OCI-LY7 (cell line): ENCODE measurements around the gene FAM177A1.

Experiments used
- EZH2phosphoT487 ChIP-seq: fragments of 200-600 bp; sonication (generic); IDR thresholded peaks from 2 replicates; pipeline ENCODE4 v1.6.1; 2018; ENCODE audit warnings: low read depth, borderline replicate concordance, mild to moderate bottlenecking, mixed run types, antibody characterized with exemption, low read length, moderate library complexity, mixed read lengths
- TF ChIP-seq, protein P1 (sequence below): fragments of 200-600 bp; sonication (generic); conservative IDR thresholded peaks from 2 replicates; pipeline ENCODE4 v1.5.1; 2014; ENCODE audit warnings: mild to moderate bottlenecking, antibody characterized with exemption, low read length, moderate library complexity, mixed read lengths

DNA sequence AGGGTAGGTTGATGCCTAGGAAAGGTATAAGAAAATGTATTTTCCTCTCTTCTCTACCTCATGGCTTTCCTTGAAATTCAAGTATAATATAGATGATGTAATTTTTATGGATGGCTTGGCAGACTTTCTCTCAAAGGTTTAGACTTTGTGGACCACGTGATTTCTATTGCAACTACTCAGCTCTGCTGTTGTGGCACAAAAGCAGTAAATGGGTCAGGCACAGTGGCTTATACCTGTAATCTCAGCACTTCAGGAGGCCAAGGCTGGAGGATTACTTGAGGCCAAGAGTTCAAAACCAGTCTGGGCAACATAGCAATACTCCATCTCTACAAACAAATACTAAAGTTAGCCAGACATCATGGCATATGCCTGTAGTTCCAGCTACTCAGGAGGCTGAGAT is 41.2 kb upstream of the FAM177A1 start:
- TF ChIP-seq, protein P1, sequence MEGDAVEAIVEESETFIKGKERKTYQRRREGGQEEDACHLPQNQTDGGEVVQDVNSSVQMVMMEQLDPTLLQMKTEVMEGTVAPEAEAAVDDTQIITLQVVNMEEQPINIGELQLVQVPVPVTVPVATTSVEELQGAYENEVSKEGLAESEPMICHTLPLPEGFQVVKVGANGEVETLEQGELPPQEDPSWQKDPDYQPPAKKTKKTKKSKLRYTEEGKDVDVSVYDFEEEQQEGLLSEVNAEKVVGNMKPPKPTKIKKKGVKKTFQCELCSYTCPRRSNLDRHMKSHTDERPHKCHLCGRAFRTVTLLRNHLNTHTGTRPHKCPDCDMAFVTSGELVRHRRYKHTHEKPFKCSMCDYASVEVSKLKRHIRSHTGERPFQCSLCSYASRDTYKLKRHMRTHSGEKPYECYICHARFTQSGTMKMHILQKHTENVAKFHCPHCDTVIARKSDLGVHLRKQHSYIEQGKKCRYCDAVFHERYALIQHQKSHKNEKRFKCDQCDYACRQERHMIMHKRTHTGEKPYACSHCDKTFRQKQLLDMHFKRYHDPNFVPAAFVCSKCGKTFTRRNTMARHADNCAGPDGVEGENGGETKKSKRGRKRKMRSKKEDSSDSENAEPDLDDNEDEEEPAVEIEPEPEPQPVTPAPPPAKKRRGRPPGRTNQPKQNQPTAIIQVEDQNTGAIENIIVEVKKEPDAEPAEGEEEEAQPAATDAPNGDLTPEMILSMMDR = no peak
- no peak for TF ChIP-seq EZH2phosphoT487
